ENCODE measurements around the gene SLC22A5. TPM values are rescaled to one million over a fixed set of nuclear protein-coding genes. Genes with fewer than 3 reads are reported as not detected.

Gene SLC22A5
- total and polyA plus RNA-seq, 9 of the 15 experiments (the other 6 are each of a cell fraction or from before 2014, with no cell fraction given) = 3.0 to 16.6 (median 8.3) TPM

DNA sequence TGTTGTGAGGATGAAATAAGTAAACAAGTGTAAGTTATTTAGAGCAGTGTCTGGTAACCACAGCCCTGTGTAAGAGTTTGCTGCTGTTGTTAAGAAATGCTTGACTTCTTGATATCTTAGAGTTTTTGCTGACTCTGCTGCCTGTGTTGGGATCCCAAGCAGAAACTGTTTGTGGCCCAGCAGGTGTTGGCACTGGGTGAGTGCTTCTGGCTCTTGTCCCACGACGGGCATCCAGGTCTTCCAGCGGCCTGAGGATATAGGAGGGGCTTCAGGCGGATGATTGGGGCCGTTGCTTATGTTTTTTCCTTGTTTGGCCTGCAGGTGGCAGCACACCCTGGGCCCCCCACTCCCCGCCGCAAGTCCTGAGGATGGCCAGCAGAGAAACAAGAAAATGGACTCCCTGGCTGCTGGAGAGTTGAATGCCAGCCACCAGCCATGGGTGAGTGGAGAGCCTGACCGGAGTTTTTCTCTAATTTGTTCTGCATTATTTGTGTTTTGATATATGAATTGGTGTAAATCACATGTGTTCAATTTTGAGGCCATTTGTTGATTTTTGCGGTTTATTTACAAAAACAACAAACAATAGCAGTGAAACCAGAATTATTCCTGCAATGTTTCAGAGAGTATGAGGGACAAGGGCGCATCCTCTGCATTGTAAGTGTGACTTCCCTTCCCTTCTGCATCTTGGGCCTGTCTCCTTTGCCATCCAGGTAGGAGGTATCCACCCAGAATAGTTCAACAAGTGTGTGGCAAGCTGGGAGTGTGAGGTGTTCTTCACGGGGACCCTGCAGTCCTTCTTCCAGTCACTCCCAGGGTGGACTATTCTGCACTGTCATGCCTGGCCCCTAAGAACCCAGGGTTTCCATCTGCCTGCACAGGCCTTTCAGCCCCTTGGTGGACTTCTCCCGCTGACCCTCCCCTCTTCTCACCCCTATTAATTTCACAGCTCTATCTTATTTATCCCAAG is 50.3 kb downstream of the SLC22A5 start (continued):
- TF ChIP-seq KDM1A (IDR thresholded peaks at IDR 0.05) (no peak), HCFC1 (IDR thresholded peaks at IDR 0.05; ENCODE audit: low read depth, low read length) (peak; percentile 47), PYGO2 (tag; IDR thresholded peaks at IDR 0.05) (0 out of 2 replicates have a peak, but pooled peaks have one; percentile 13), XRCC3 (IDR thresholded peaks at IDR 0.05) (no peak), ZNF407 (IDR thresholded peaks at IDR 0.05; ENCODE audit: low read depth) (no peak), ZNF644 (tag; IDR thresholded peaks at IDR 0.05; ENCODE audit: low read depth) (peak; percentile 83), ETV1 (tag; conservative IDR thresholded peaks at IDR 0.05; ENCODE audit: low read depth) (peak; percentile 39), RB1 (IDR thresholded peaks at IDR 0.05; ENCODE audit: low read depth) (peak; percentile 72; the same call in 1 of the 2 replicates), ZNF239 (CRISPR knock-in tag; IDR thresholded peaks at IDR 0.05) (peak; percentile 41), KLF10 (CRISPR knock-in tag; IDR thresholded peaks at IDR 0.05) (no peak), PHB2 (IDR thresholded peaks at IDR 0.05; ENCODE audit: low read depth) (no peak), HNRNPLL (IDR thresholded peaks at IDR 0.05; ENCODE audit: low read depth, low read length, poor library complexity, severe bottlenecking) (no peak)
- TF ChIP-seq, protein P1, sequence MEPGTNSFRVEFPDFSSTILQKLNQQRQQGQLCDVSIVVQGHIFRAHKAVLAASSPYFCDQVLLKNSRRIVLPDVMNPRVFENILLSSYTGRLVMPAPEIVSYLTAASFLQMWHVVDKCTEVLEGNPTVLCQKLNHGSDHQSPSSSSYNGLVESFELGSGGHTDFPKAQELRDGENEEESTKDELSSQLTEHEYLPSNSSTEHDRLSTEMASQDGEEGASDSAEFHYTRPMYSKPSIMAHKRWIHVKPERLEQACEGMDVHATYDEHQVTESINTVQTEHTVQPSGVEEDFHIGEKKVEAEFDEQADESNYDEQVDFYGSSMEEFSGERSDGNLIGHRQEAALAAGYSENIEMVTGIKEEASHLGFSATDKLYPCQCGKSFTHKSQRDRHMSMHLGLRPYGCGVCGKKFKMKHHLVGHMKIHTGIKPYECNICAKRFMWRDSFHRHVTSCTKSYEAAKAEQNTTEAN (CRISPR knock-in tag; IDR thresholded peaks at IDR 0.05) = no peak
- TF ChIP-seq, protein P2, sequence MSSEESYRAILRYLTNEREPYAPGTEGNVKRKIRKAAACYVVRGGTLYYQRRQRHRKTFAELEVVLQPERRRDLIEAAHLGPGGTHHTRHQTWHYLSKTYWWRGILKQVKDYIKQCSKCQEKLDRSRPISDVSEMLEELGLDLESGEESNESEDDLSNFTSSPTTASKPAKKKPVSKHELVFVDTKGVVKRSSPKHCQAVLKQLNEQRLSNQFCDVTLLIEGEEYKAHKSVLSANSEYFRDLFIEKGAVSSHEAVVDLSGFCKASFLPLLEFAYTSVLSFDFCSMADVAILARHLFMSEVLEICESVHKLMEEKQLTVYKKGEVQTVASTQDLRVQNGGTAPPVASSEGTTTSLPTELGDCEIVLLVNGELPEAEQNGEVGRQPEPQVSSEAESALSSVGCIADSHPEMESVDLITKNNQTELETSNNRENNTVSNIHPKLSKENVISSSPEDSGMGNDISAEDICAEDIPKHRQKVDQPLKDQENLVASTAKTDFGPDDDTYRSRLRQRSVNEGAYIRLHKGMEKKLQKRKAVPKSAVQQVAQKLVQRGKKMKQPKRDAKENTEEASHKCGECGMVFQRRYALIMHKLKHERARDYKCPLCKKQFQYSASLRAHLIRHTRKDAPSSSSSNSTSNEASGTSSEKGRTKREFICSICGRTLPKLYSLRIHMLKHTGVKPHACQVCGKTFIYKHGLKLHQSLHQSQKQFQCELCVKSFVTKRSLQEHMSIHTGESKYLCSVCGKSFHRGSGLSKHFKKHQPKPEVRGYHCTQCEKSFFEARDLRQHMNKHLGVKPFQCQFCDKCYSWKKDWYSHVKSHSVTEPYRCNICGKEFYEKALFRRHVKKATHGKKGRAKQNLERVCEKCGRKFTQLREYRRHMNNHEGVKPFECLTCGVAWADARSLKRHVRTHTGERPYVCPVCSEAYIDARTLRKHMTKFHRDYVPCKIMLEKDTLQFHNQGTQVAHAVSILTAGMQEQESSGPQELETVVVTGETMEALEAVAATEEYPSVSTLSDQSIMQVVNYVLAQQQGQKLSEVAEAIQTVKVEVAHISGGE (CRISPR knock-in tag; IDR thresholded peaks at IDR 0.05) = peak in 1 of 3 experiments; percentile 74; a peak in 2 of 6 replicates
